Neural progenitor cell (in vitro differentiated cells): Measurements from ENCODE around the gene ING5. TPM values are rescaled to one million over a fixed set of nuclear protein-coding genes. Genes with fewer than 3 reads are reported as not detected.

Experiments
- DNase-seq: peaks from one replicate; pipeline ENCODE4 v3.0.0-alpha.2; 2016; ENCODE audit warnings: low spot score
- H2AFZ ChIP-seq: fragments of 200-600 bp; sonication (generic); replicated peaks from 2 replicates; pipeline ENCODE4 v1.6.1; 2016; ENCODE audit warnings: antibody characterized with exemption
- H3F3A ChIP-seq: fragments of 200-600 bp; sonication (generic); 2 replicates; pipeline ENCODE4 v1.6.1; 2016; ENCODE audit warnings: antibody characterized with exemption, low read depth
- H3K27ac ChIP-seq: fragments of 200-600 bp; sonication (generic); 2 replicates; pipeline ENCODE4 v1.5.1; 2016; ENCODE audit warnings: mild to moderate bottlenecking
- H3K27me3 ChIP-seq: fragments of 200-600 bp; sonication (generic); 2 replicates; pipeline ENCODE4 v1.6.1; 2016; ENCODE audit warnings: mild to moderate bottlenecking, moderate library complexity
- H3K36me3 ChIP-seq: fragments of 200-600 bp; sonication (generic); 2 replicates; pipeline ENCODE4 v1.5.1; 2016
- H3K4me1 ChIP-seq: fragments of 200-600 bp; sonication (generic); 2 replicates; pipeline ENCODE4 v1.6.1; 2016; ENCODE audit warnings: mixed run types
- H3K4me2 ChIP-seq: fragments of 200-600 bp; sonication (generic); 2 replicates; pipeline ENCODE4 v1.6.1; 2016
- H3K4me3 ChIP-seq: fragments of 200-600 bp; sonication (generic); 2 replicates; pipeline ENCODE4 v1.5.1; 2016
- H3K79me2 ChIP-seq: fragments of 200-600 bp; sonication (generic); 2 replicates; pipeline ENCODE4 v1.6.1; 2016; ENCODE audit warnings: low read depth
- H3K9ac ChIP-seq: fragments of 200-600 bp; sonication (generic); 2 replicates; pipeline ENCODE4 v1.6.1; 2016
- H3K9me3 ChIP-seq: fragments of 200-600 bp; sonication (generic); 2 replicates; pipeline ENCODE4 v1.5.1; 2016; ENCODE audit warnings: low read depth
- H4K20me1 ChIP-seq: fragments of 200-600 bp; sonication (generic); 2 replicates; pipeline ENCODE4 v1.6.1; 2016; ENCODE audit warnings: low read depth
- H3K27ac Mint-ChIP-seq: 3 replicates; pipeline ENCODE4 v1.8.0; 2021; ENCODE audit warnings: mixed read lengths
- H3K27me3 Mint-ChIP-seq: 2 replicates; pipeline ENCODE4 v1.8.0; 2022; ENCODE audit warnings: low read depth, mild to moderate bottlenecking, inconsistent platforms, moderate library complexity, mixed read lengths; ENCODE audit not compliant: insufficient read depth
- H3K36me3 Mint-ChIP-seq: 3 replicates; pipeline ENCODE4 v1.8.0; 2021; ENCODE audit warnings: mixed read lengths
- H3K4me1 Mint-ChIP-seq: 3 replicates; pipeline ENCODE4 v1.8.0; 2021; ENCODE audit warnings: mixed read lengths
- H3K4me3 Mint-ChIP-seq: 3 replicates; pipeline ENCODE4 v1.8.0; 2021; ENCODE audit warnings: mild to moderate bottlenecking, moderate library complexity, mixed read lengths
- H3K9me3 Mint-ChIP-seq: 3 replicates; pipeline ENCODE4 v1.8.0; 2020; ENCODE audit warnings: mixed read lengths
- CTCF ChIP-seq: fragments of 200-600 bp; sonication (generic); IDR thresholded peaks from 2 replicates; pipeline ENCODE4 v1.5.1; 2017; ENCODE audit warnings: antibody characterized with exemption, mild to moderate bottlenecking
- EZH2 ChIP-seq: fragments of 200-600 bp; sonication (generic); IDR thresholded peaks from 2 replicates; pipeline ENCODE4 v1.6.1; 2017; ENCODE audit warnings: antibody characterized with exemption, mild to moderate bottlenecking, moderate library complexity
- EZH2phosphoT487 ChIP-seq: fragments of 200-600 bp; sonication (generic); IDR thresholded peaks from 2 replicates; pipeline ENCODE4 v1.6.1; 2017; ENCODE audit warnings: antibody characterized with exemption
- total RNA-seq: library from RNA; depleted of rRNA; stranded (reverse); fragments of >200 nt; gene quantifications from 2 replicates; pipeline ENCODE4 v1.2.3, GENCODE V29; 2015; ENCODE audit warnings: low replicate concordance

The ING5 gene
- total RNA-seq, 1 donor from 2014 or later, result 38.2 TPM

GRCh38 chr2:241656190-241656741 is 45.6 kb upstream of the ING5 start:
- H3K4me1 ChIP-seq, result no peaks in the 10 kb centered on the region
- H4K20me1 ChIP-seq, result peaks cover 17% of the 10 kb centered on the region
- H3K9me3 ChIP-seq, result no peaks in the 10 kb centered on the region
- H3K4me2 ChIP-seq, result no peak overlapping the region
- H3K9ac ChIP-seq, result no peak overlapping the region
- no peak overlapping the region for H2AFZ ChIP-seq
- no peak overlapping the region for H3K4me3 ChIP-seq
- Mint-ChIP-seq H3K36me3 (peaks cover 24% of the 10 kb centered on the region), H3K4me3 (no peak overlapping the region), H3K27ac (no peak overlapping the region), H3K27me3 (no peaks in the 10 kb centered on the region), H3K9me3 (no peaks in the 10 kb centered on the region), H3K4me1 (peaks cover 2% of the 10 kb centered on the region)
- H3F3A ChIP-seq, result no peaks in the 10 kb centered on the region
- no peak for DNase-seq
- H3K36me3 ChIP-seq, result no peaks in the 10 kb centered on the region
- peaks cover 11% of the 10 kb centered on the region for H3K79me2 ChIP-seq
- no peaks in the 10 kb centered on the region for H3K27me3 ChIP-seq
- TF ChIP-seq EZH2phosphoT487, result no peak
- no peak for TF ChIP-seq CTCF
- no peak for TF ChIP-seq EZH2
- H3K27ac ChIP-seq, result no peak overlapping the region

GRCh38 chr2:241657786-241658254 is 44.0 kb upstream of the ING5 start:
- no peaks in the 10 kb centered on the region for H3K27me3 Mint-ChIP-seq
- Histone ChIP-seq H3K79me2 (peaks cover 6% of the 10 kb centered on the region), H3K4me3 (no peak overlapping the region), H3K9ac (no peak overlapping the region), H3K36me3 (no peaks in the 10 kb centered on the region), H3K4me1 (no peaks in the 10 kb centered on the region), H2AFZ (no peak overlapping the region), H3K9me3 (no peaks in the 10 kb centered on the region), H4K20me1 (peaks cover 10% of the 10 kb centered on the region), H3K27ac (no peak overlapping the region), H3K27me3 (no peaks in the 10 kb centered on the region), H3K4me2 (no peak overlapping the region), H3F3A (no peaks in the 10 kb centered on the region)
- DNase-seq, result no peak
- H3K9me3 Mint-ChIP-seq, result no peaks in the 10 kb centered on the region
- peaks cover 2% of the 10 kb centered on the region for H3K4me1 Mint-ChIP-seq
- H3K4me3 Mint-ChIP-seq, result no peak overlapping the region
- H3K36me3 Mint-ChIP-seq, result peaks cover 22% of the 10 kb centered on the region
- TF ChIP-seq EZH2 (no peak), CTCF (no peak), EZH2phosphoT487 (no peak)
- H3K27ac Mint-ChIP-seq, result no peak overlapping the region

- Histone ChIP-seq H3K9me3 (no peaks in the 10 kb centered on the region), H3K4me1 (no peaks in the 10 kb centered on the region), H3K79me2 (peaks cover 1% of the 10 kb centered on the region), H4K20me1 (peaks cover 10% of the 10 kb centered on the region), H3K27me3 (no peaks in the 10 kb centered on the region), H3K4me3 (no peak overlapping the region), H3K36me3 (no peaks in the 10 kb centered on the region), H3F3A (no peaks in the 10 kb centered on the region), H2AFZ (no peak overlapping the region), H3K27ac (no peak overlapping the region), H3K4me2 (no peak overlapping the region), H3K9ac (no peak overlapping the region)
- H3K27ac Mint-ChIP-seq, result no peak overlapping the region
- no peaks in the 10 kb centered on the region for H3K27me3 Mint-ChIP-seq
- H3K4me3 Mint-ChIP-seq, result no peak overlapping the region
- no peak for DNase-seq
- peaks cover 2% of the 10 kb centered on the region for H3K4me1 Mint-ChIP-seq
- H3K36me3 Mint-ChIP-seq, result peaks cover 18% of the 10 kb centered on the region
- H3K9me3 Mint-ChIP-seq, result no peaks in the 10 kb centered on the region
- TF ChIP-seq CTCF (no peak), EZH2phosphoT487 (no peak), EZH2 (no peak)
Observed at GRCh38 chr2:241658296-241658695, 43.5 kb upstream of the ING5 start.
